Activated B cell treated with CpG ODN at 0.5 μM for 24 hours (primary cell): Measurements from ENCODE around the gene NSD1. TPM values are rescaled to one million over a fixed set of nuclear protein-coding genes. Genes with fewer than 3 reads are reported as not detected.

Experiments used
- ATAC-seq: fragments of 200-7000 bp; cut with Tn5 transposase; one replicate; pipeline ENCODE4 v1.10.0; 2021; ENCODE audit warnings: low read depth, mild to moderate bottlenecking, moderate library complexity
- CTCF ChIA-PET: fragments of 350-600 bp; sonication (Branson Sonifier 250); formaldehyde crosslinking; loops from one replicate; lab custom pipeline; 2021; ENCODE audit warnings: antibody characterized with exemption; lab: Charles Lee
- POLR2A ChIA-PET: fragments of 350-600 bp; sonication (Branson Sonifier 250); formaldehyde crosslinking; loops from one replicate; lab custom pipeline; 2021; ENCODE audit warnings: antibody characterized with exemption; lab: Charles Lee
- DNase-seq: peaks from one replicate; pipeline ENCODE4 v3.0.0; 2022
- H3K27ac Mint-ChIP-seq: one replicate; pipeline ENCODE4 v1.8.0; 2020; ENCODE audit warnings: mixed read lengths
- H3K27me3 Mint-ChIP-seq: one replicate; pipeline ENCODE4 v1.8.0; 2021; ENCODE audit warnings: mixed read lengths
- H3K36me3 Mint-ChIP-seq: one replicate; pipeline ENCODE4 v1.8.0; 2021; ENCODE audit warnings: low read depth, mixed read lengths
- H3K4me1 Mint-ChIP-seq: one replicate; pipeline ENCODE4 v1.8.0; 2021; ENCODE audit warnings: mixed read lengths
- H3K4me3 Mint-ChIP-seq: one replicate; pipeline ENCODE4 v1.8.0; 2020; ENCODE audit warnings: mild to moderate bottlenecking, mixed read lengths
- H3K9me3 Mint-ChIP-seq: one replicate; pipeline ENCODE4 v1.8.0; 2020; ENCODE audit warnings: mixed read lengths
- CTCF ChIP-seq: fragments of 200-600 bp; IDR thresholded peaks from one replicate; pipeline ENCODE4 v1.8.0; 2022; ENCODE audit warnings: antibody characterized with exemption, mild to moderate bottlenecking
- intact Hi-C: fragments of 100-400 bp; cut with micrococcal nuclease; formaldehyde crosslinking; loops from one replicate; pipeline ENCODE4 v1.15.1; 2024
- total RNA-seq: library from RNA; stranded (reverse); gene quantifications from 2 replicates; pipeline ENCODE4 v1.2.3, GENCODE V29; 2022

NSD1 gene
- total RNA-seq, 1 donor from 2014 or later: 108 TPM

- Mint-ChIP-seq H3K27me3 (peaks cover 4% of the 10 kb centered on the region), H3K27ac (no peak overlapping the region), H3K36me3 (no peaks in the 10 kb centered on the region), H3K9me3 (no peaks in the 10 kb centered on the region), H3K4me1 (peaks cover 1% of the 10 kb centered on the region), H3K4me3 (no peak overlapping the region)
- no peak for TF ChIP-seq CTCF
- DNase-seq (no peak), ATAC-seq (no peak)
- intact Hi-C loops: no loop called here
- CTCF ChIA-PET: interaction anchor here (1.1 to 1.2 kb wide), 2 partner anchors 24 to 524 kb away, joined by 3 to 5 read pairs; no protein-coding TSS in a partner anchor
- POLR2A ChIA-PET: no interaction called here
Observed at GRCh38 chr5:177098120-177098469, 35.5 kb upstream of the NSD1 start.

GRCh38 chr5:177098470-177099141 lies 35.0 kb upstream of the NSD1 start:
- peaks cover 1% of the 10 kb centered on the region for H3K4me1 Mint-ChIP-seq
- DNase-seq (no peak), ATAC-seq (no peak)
- no peaks in the 10 kb centered on the region for H3K36me3 Mint-ChIP-seq
- intact Hi-C loops: no loop called here
- H3K4me3 Mint-ChIP-seq: no peak overlapping the region
- no peak for TF ChIP-seq CTCF
- no peaks in the 10 kb centered on the region for H3K9me3 Mint-ChIP-seq
- no peak overlapping the region for H3K27ac Mint-ChIP-seq
- CTCF ChIA-PET: interaction anchor here (1.1 to 1.2 kb wide), 2 partner anchors 24 to 524 kb away, joined by 3 to 5 read pairs; no protein-coding TSS in a partner anchor
- POLR2A ChIA-PET: interaction anchor here (0.6 kb wide), 1 partner anchor 40 kb away, joined by 3 read pairs; no protein-coding TSS in a partner anchor
- peaks cover 4% of the 10 kb centered on the region for H3K27me3 Mint-ChIP-seq

- intact Hi-C loops: no loop called here
- Mint-ChIP-seq H3K27ac (no peak overlapping the region), H3K9me3 (no peaks in the 10 kb centered on the region), H3K4me1 (peaks cover 1% of the 10 kb centered on the region), H3K36me3 (no peaks in the 10 kb centered on the region), H3K4me3 (no peak overlapping the region), H3K27me3 (peaks cover 10% of the 10 kb centered on the region)
- TF ChIP-seq CTCF: no peak
- CTCF ChIA-PET: interaction anchor here (1.1 kb wide), 1 partner anchor 23 kb away, joined by 5 read pairs; no protein-coding TSS in a partner anchor
- DNase-seq (no peak), ATAC-seq (no peak)
- POLR2A ChIA-PET: interaction anchor here (0.6 kb wide), 1 partner anchor 39 kb away, joined by 3 read pairs; no protein-coding TSS in a partner anchor
Observed at GRCh38 chr5:177099422-177100093, 34.0 kb upstream of the NSD1 start.

GRCh38 chr5:177100714-177101121 lies 32.9 kb upstream of the NSD1 start:
- Mint-ChIP-seq H3K36me3 (no peaks in the 10 kb centered on the region), H3K9me3 (no peaks in the 10 kb centered on the region), H3K27me3 (peaks cover 10% of the 10 kb centered on the region), H3K4me1 (peaks cover 1% of the 10 kb centered on the region), H3K27ac (no peak overlapping the region), H3K4me3 (no peak overlapping the region)
- TF ChIP-seq CTCF: no peak
- intact Hi-C loops: no loop called here
- ATAC-seq: no peak
- POLR2A ChIA-PET: no interaction called here
- DNase-seq: no peak
- CTCF ChIA-PET: no interaction called here

- Mint-ChIP-seq H3K36me3 (no peaks in the 10 kb centered on the region), H3K4me3 (no peak overlapping the region), H3K4me1 (peaks cover 1% of the 10 kb centered on the region), H3K9me3 (no peaks in the 10 kb centered on the region), H3K27me3 (peaks cover 10% of the 10 kb centered on the region), H3K27ac (no peak overlapping the region)
- no peak for TF ChIP-seq CTCF
- DNase-seq: no peak
- ATAC-seq: no peak
- ChIA-PET CTCF (no interaction called here), POLR2A (no interaction called here)
- intact Hi-C loops: no loop called here
Observed at GRCh38 chr5:177103523-177104253, 29.9 kb upstream of the NSD1 start.
